SK-N-SH (cell line): ENCODE results near the gene OLFML3.

Experiments
- CTCF ChIP-seq: fragments of 200-600 bp; sonication (generic); IDR thresholded peaks from 2 replicates; pipeline ENCODE4 v1.6.1; 2017; ENCODE audit warnings: antibody characterized with exemption, mild to moderate bottlenecking, moderate library complexity
- TAF1 ChIP-seq: IDR thresholded peaks from 2 replicates; pipeline ENCODE4 v1.6.1; 2012; ENCODE audit warnings: low read depth, mild to moderate bottlenecking, low read length, moderate library complexity, borderline replicate concordance

- no peak for TF ChIP-seq TAF1
- TF ChIP-seq CTCF = no peak
Observed at GRCh38 chr1:113943028-113943811, 36.1 kb upstream of the OLFML3 start.
